GM15510 (cell line): ENCODE results near the gene GTPBP10.

Experiments
- POLR2A ChIP-seq: IDR thresholded peaks from 3 replicates; pipeline ENCODE4 v1.6.1; 2011; ENCODE audit warnings: borderline replicate concordance; ENCODE audit not compliant: insufficient read length; ENCODE audit errors: extremely low read depth

The GTPBP10 gene, protein sequence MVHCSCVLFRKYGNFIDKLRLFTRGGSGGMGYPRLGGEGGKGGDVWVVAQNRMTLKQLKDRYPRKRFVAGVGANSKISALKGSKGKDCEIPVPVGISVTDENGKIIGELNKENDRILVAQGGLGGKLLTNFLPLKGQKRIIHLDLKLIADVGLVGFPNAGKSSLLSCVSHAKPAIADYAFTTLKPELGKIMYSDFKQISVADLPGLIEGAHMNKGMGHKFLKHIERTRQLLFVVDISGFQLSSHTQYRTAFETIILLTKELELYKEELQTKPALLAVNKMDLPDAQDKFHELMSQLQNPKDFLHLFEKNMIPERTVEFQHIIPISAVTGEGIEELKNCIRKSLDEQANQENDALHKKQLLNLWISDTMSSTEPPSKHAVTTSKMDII

DNA sequence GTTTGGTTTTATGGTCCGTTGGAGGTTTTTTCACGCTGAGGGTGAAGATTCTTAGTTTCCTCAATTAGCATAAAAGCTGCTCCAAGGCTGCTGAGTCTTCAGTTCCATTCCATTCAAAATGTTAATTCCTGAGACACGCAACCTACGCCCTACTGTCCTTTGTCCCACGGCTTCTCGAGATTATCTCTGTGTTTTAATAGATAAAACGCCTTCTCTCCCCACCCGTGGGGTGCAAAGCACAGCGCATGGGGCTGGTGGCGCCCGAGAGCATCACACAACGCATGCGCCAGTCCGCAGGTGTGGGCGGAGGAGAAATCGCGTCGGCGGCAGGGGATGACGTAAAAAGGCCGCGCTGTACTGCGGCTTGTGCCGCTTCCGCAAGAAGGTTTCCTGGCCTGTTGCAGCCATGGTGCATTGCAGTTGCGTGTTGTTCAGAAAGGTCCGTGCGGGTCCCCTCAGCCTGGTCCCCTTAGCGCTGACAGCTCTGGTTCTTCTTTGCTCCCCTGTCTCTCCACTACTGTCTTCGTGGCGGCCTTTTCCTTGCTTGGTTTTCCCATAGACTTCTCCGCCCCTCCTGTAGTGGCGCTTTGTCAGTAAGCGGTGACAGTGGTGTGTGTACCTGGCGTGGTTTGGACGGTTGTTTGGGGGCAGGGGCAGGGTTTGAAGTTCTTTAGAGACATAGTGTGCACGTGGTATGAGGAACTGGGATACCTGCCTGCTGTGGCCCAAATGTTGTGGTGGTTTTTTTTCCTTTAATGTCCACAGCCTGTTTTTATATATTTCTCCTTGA, at the start of gene GTPBP10:
Gene GTPBP10, plus strand, starts transcription at position 381 of the 790 bp plus-strand sequence. Its CDS starts 26 bp downstream, at position 407.
- TF ChIP-seq POLR2A = peak; percentile 90

DNA sequence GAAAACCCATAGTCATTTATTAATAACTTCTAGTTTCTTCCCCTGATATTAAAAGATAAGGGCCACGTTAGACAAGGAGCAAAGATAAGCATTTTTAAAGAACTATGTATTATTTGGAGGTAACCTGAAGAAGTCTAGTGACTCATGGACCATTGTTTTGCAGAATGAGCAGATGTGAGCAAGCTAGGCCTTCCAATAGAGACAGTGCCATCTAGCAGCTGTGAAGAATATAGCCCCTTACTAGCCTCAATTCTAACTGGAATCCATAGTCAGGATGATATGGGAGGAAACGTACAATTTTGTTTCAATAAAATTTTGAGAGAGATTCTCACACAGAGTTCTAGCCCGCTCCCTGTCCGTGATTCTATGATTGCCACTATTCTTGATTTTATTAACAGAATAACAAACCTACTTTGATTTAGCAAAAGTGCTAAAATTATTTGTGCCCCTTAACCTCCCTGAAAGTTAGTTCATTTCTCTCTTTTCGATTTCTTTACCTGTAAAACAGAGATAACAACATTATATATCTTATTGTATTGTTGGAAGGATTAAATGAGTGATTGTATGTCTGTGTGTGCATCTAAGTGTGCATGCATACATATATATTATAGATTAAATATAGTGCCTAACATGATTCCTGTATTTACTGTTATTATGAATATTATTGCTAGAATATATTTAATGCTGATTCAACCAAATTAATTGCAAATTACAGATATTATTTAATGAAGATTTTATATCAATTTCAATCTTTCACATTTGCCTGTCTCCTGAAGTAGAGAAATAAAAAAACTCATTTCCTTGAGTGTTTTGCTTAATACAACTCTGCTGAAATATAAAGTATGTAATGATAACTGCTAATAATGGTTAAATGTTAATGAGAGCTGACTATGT, 48.1 kb upstream of the GTPBP10 start:
- TF ChIP-seq POLR2A = no peak

DNA sequence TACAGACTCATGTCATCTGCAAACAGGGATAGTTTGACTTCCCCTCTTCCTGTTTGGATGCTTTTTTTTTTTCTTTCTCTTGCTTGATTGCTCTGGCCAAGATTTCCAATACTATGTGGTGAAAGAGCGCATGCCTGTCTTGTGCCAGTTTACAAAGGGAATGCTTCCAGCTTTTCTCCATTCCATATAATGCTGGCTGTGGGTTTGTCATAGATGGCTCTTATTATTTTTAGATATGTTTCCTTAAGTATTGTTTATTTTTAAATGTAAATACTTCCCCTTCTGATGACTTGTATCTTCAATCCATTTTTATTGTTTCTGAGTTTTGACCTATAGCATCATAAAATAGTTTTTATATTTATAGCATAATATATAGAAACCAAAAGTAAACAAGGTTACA, 43.3 kb upstream of the GTPBP10 start:
- TF ChIP-seq POLR2A = no peak

DNA sequence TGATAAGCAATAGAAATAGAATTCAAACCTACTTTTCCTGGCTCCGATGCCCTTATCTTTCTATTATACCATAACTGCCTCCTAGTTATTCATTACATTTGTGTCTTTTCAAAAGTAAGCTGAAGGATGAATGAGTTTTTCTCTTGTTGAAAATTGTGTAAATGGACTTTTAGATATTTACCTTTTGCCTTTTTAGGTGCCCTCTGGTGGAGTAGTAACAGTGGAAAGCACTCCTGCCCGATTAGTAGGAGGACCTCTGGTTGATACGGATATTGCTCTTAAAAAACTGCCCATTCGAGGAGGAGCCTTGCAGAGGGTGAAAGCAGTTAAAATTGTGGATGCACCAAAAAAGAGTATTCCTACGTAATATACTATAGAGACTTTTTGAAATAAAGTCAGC, 36.6 kb upstream of the GTPBP10 start:
- no peak for TF ChIP-seq POLR2A

DNA sequence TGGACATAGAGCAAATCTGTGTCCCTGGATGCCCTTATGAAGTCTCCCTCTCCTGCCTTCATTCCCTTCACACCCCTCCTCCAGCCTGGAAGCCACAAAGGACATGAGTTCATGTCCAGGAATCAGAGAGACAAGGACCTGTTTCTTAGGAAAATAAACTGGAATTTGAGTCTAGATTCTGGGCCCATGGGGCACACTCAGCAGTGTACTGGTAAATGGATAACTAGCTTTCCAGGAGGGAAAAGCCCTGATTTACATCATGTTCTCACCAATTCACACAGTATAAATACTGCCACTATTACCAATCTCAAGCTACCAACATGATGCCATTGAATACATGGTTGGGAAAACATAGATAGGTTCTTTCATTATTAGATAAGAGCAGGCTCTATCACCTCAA, 35.3 kb upstream of the GTPBP10 start:
- no peak for TF ChIP-seq POLR2A

DNA sequence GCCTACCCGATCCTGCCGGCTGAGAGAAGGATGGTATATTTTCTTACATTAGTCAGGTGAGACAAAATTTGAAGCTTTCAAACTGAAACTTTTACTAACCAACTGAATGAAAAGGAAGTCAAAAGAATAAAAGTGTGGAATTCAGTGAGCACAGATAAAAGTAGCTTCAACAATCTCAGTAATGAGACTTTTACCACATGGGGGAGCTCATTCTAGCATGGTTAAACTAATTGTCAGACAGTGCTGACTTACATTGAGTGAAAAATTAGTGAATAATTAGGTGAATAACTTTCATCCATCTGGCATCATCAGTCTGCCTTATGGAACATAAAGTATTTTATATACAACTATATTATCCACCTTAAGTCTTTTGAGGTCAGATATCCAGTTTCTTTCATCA, 33.8 kb upstream of the GTPBP10 start:
- no peak for TF ChIP-seq POLR2A

DNA sequence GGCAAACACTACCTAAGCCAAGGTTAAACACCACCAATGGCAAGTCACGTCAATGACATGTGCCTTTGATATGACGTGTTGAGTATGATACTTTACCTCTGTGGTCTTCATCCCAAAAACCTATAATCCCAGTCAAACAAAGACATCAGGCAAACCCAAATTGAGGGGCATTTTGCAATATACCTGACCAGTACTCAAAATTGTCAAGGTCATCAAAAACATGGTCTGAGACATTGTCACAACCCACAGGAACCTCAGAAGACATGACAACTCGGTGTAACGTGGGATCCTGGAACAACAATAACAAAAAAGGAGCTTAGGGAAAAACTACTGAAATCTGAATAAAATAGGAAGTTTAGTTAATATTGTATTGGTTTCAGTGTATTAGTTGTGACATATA, 32.6 kb upstream of the GTPBP10 start:
- no peak for TF ChIP-seq POLR2A

DNA sequence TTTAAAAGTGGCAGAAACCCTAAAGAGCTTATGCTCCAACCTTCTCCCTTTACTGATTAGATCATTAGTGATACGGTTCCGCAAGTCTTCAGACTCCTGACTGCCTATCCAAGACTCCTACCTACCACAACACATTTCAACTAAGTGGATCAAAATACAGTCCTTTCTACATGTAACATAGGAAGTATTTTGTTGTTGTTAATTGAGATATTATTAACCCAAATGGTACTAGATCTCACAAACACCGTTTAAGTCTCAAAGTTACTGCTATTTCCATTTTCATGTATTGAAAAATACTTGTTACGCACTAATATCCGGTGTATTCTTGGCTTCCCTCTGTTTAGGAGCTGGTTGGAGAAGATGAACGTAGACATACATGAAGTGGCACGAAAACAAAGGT, 26.5 kb upstream of the GTPBP10 start:
- no peak for TF ChIP-seq POLR2A

DNA sequence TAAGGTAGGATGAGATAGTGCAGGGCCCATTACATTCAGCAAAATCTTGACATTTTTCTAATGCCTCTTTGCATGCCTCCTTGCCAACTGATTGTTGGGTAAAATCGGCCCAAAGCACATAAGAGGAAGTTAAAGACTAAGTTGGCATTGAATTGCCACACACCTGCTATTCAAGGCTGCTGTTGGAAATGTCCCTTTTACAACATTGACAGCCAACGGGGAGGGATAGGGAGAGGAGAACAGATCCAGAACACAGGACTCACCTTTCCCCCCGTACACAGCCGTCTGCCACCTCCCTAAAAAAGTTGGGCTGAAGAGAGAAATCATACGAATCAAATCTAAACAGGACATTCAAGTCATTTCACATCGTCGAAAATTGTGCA, 26.1 kb upstream of the GTPBP10 start:
- no peak for TF ChIP-seq POLR2A

DNA sequence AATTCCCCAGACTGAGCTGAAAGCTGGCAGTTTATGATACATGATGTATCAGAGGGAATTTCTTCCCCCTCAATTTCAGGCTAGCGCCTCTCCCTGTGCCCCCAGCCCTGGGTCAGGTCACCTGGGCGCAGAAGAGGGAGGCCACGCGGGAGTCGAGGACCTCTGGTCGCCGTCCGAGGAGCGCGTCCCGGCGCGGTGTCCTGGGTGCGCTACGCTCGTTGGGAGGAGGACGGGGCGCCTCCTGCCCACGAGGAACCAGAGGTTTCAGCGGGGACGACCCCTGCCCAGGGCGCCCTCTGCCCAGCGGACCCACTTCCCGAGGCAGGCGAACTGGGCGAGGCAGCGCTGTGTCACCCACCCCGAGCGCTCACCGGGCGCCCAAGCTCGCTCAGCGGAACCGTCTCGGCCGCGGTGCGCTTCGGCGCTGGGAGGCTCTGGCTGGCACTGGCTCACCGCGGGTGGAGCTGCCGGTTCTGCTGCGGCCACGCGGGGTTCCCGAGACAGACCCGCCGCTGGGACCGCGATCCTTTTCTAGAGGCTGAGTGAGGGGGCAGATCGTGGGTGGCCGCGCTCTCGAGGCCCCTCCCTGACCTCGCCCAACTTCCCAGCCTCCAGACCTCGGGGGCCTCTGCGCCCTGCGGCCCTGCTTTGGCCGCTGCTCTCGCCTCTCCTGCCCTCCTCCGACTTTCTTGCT, 25.6 kb upstream of the GTPBP10 start, which contains the start of gene FAM237B:
Gene FAM237B, minus strand, starts transcription at position 504 of the 694 bp plus-strand sequence. CDS start 1,556 bp downstream, outside the sequence.
- no peak for TF ChIP-seq POLR2A

DNA sequence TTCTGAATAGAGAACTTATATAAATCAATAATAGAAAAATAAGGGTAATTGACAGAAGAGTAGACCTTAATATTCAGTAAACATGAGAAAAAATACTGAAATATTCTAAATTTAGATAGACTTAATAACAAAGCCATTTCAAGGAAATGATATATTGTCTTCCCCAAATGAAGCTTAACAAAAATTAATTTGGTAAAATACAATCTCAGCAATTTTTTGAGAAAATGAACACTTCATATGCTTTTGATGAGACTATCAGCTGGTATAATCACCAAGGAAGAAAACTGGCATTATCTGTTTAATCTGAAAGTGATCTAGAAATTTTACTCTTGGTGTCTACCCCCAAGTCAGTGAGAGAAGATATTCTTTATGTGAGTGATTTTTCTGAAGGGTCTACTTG, 23.7 kb upstream of the GTPBP10 start:
- TF ChIP-seq POLR2A = no peak

DNA sequence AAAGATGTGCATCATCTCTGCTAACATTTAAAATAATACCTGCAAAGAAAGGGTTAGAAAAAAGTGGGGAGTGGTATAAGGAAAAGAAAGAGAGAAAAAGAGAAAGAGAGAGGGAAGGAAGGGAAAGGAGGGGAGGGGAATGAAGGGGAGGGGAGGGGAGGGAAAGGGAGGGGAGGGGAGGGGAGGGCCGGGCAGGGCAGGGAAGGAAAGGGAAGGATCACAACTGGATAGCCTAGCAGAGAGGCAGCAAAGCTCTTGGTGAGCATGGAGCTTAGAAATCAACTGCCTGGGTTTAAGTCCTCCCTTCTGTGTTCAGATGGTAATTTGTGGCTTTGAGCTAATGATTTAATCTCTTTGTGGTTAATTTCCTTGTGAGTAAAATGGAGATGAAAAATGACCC, 20.0 kb upstream of the GTPBP10 start:
- TF ChIP-seq POLR2A = no peak

DNA sequence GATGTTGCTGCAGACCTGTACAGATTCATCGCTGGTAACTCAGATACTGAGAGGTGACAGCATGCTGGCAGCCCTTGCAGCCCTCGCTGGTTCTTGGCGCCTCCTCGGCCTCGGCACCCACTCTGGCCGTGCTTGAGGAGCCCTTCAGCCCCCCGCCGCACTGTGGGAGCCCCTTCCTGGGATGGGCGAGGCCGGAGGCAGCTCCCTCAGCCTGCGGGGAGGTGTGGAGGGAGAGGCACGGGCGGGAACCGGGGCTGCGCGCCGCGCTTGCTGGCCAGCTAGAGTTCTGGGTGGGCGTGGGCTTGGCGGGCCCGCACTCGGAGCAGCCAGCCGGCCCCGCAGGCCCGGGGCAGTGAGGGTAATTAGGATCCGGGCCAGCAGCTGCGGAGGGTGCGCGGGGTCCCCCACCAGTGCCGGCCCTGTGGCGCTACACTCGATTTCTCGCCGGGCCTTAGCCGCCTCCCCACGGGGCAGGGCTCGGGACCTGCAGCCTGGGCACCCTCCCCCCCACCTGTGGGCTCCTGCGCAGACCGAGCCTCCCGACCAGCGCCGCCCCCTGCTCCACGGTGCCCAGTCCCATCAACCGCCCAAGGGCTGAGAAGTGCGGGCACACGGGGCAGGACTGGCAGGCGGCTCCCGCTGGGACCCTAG, 12.2 kb upstream of the GTPBP10 start:
- TF ChIP-seq POLR2A = no peak

DNA sequence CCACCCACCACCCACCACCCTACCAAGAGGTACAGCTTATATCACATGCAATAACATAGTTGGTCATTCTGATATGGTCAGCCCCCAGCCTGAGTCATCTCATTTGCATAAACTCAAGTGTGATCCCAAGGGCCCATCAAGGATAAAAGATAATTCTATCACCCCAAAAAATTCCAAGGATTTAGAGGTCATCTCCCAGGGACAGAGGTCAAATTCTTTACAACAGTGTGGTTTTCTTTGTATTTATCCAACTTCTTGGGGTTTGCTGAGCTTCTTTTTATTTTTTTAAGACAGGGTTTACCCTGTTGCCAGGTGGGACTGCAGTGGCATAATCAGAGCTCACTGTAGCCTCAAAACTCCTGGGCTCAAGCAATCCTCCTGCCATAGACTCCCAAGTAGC, 9.4 kb upstream of the GTPBP10 start:
- no peak for TF ChIP-seq POLR2A
